GM21367 (cell line): ENCODE results near the gene PLS1.
"Not testable (repeated sequence)": the region's sequence is repeated elsewhere in the genome, so short reads cannot be mapped to it uniquely, and the experiment has no call there.

Experiments
- ATAC-seq: cut with Tn5 transposase; IDR thresholded peaks from one replicate; pipeline ENCODE4 v1.9.1; 2021; ENCODE audit not compliant: unreplicated experiment

PLS1 gene

DNA sequence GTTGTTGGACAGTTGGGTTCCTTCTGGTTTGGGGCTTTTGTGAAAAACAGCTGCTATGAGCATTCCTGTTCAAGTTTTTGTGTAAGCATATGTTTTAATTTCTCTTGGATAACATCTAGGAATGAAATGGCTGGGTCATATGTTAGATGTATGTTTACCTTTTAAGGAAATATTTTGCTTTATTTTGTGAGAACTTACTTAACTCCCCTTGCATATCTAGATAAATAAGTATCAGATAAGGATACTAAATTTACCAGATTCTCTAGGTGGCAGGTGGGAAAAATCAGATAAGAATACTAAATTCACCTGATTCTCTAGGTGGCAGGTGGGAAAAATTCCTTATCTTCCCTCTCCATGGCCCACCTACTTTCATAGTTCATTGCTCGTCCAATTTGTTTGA, 1.1 kb upstream of the PLS1 start:
- ATAC-seq, result no peak

DNA sequence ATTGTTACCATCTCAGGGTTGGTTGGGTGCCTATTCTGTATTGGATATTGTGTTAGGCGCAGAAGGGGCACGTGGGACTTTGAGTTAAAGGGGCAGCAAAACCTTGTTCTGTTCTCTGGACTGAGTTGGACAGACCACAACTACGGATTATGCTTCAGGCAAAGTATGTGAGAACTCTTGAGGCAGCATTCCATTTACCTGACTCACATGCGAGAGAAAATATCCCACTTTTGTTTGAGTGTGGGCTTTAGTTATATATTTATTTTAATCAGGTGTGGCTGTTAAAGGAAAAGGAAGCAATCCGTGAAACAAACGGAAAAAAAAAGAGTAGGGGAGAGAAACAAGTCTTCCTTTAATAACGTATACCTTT, 627 bp upstream of the PLS1 start:
- no peak for ATAC-seq

DNA sequence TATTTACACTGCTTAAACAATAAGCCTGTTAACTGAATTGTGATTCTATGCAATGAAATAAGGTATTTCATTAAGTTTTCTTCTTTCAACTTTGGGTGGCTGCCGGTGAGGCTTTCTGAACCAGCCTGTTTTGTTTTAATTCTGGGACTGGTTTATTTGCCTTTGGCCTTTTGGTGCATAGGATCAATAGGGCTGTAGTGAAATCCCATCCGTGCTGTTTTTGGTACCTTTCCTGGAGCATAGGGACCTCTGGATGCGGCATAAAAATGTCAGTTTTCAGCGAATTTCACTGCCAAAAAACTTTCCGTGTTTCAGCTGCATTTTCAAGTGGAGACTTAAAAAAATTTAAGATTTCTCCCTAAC, 514 bp downstream of the PLS1 start:
- no peak for ATAC-seq

DNA sequence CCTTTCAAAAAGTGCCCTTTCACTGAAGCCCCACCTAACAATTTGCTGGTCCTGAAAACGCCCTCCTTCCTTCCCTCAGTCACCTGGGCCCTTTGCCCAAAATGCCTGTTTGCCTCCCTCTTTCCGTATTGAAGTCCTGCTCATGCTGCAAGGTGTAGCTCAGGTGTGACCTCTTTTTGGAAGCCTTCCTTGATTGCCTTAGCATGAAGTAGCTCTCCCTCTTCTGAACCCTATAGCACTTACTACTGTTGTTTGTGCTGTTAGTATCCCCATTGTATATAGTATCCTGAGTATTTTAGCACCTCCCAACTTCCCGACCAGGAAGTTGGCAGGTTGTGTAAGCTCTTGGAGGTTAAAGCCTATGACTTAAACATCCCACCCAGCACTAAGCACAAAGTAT, 1.7 kb downstream of the PLS1 start:
- no peak for ATAC-seq

DNA sequence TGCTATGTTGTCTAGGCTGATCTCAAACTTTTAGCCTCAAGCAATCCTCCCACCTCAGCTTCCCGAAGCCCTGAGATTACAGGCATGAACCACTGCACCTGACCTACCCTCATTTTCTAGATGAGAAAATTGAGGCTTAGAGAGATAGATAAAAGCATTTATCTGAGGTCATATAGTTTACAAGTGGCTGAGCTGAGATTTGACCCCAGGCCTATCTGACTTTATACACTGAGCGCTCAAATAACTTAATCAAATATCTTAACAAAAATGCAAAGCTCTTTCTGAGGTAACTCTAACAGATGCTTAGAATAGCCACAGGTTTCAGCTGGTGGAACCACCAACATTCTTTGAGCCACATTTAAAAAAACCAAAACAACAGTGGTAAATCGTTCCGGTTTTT, 5.5 kb downstream of the PLS1 start:
- ATAC-seq, result no peak

DNA sequence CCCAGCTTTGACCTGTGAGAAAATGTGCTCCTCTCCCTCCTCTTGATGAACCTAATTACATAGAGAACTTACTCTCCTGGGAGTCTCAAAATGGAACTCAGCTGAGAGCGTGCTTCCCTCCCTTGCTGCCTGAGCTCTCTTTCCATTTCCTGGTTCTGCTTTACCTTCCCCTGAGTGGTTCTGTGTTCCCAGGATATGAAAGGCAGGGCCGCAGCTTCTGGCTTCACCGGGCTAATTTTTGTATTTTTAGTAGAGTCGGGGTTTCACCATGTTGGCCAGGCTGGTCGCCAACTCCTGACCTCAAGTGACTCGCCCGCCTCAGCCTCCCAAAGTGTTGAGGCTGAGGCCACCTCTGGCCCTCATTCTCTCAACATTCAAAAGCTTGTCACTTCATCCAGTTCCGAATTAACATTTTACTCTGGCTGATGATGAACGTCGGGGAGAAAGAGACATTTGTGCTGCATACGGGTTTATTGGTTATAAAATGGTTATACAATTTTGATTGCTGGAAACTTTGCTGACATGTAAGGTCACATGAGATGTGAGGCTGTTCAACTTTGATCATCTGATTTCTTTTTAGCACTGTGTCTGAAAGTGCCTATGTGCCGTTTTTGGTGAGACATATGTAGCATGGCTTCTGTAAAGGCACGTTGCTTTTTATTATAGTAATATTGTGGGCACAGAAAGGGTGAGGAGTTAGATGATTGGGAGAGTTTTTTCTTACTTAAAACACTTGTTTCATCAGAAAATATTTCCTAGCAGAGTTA, 6.6 kb downstream of the PLS1 start:
- ATAC-seq, result no peak

DNA sequence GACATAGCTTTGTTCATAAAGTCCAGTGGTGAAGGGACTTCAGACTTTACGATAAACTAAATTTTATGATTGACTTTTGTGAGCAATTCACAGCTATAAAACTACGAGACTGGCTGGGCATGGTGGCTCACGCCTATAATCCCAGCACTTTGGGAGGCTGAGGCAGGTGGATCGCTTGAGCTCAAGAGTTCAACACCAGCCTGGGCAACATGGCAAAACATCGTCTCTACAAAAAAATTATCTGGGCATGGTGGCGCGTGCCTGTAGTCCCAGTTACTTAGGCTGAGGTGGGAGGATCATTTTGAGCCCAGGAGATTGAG, 7.2 kb downstream of the PLS1 start:
- ATAC-seq, result not testable (repeated sequence)

DNA sequence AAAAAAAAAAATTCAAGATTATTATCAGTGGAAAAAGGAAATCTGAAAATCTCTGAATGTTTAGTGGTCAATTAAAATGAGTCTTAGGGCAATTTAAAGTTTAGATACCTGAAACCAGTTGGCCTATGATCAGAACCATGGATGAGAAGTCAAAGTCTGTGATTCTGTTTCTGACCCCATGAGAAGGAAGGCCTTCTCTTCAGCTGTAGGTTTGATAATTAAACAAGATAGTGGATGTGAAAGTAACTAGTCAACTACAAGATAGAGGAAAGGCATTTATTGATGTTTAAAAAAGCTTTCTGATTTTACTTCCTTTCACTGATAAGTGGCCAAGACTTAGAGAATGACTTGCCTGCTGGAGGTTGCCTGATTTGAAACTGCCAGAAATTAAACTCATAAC, 8.7 kb downstream of the PLS1 start:
- no peak for ATAC-seq

DNA sequence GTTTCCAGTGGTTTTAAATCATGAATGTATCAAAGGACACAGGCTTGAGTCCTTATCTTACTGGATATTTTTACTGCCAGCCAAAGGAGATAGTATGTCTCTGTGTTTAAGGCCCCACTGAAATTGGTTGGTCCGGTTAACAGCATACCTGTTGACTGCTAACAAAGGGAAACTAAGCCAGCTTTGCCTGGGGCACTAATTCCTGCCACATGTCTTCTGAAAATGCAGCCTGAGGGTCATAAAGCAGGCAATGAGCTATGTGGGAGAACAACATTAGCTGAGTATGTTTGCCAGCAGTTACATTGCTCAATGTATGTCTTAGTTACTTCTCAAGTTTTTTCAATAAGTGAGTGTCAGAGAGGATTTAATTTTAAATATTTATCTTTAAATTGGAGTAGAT, 12.4 kb downstream of the PLS1 start:
- no peak for ATAC-seq

DNA sequence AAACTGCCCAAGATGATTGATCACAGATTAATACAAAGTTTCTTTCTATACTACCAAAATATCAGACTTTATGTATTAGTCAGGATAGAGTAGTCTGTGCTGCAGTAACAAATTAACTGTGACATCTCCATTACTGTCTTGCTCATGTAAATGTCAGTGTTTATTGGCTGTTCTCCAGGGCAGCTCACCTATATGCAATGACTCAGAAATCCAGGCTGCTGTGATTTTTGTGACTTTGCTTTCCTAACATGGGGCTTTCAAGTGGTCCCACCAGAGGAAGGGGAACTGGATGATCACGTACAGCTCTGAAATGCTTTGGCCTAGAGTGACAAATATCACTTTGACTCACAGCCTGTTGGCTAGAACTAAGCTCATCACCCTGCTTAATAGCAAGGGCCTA, 12.9 kb downstream of the PLS1 start:
- ATAC-seq, result no peak

DNA sequence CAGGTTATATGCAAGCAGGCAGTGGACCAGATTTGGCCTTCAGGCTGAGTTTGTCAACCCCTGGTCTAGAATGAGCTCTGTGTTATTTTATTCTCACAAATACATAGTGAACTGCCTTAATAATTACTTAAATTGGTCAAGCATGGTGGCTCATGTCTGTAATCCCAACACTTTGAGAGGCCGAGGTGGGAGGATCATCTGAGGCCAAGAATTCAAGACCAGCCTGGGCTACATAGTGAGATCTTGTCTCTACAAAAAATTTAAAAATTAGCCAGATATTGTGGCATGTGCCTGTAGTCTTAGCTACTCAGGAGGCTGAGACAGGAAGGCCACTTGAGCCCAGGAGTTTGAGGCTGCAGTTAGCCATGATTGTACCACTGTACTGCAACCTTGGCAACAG, 15.0 kb downstream of the PLS1 start:
- no peak for ATAC-seq

DNA sequence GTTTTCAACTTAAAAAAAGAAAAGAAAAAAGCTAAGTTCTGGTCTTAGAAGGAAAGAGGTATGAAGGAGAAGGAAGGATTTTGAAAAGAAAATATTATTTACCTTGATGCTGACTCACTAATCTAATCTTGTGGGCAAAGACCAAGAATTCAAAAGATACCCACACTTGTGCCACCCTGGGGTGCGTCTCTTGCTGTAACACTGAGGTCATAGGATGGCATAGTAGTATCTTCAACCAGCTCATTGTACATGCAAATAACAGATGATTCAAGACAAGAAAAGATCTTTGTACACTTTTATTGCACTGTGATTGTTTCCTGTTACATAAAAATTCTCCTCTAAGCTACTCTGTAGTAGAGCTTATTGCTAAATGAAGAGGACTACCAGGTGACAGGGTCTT, 17.3 kb downstream of the PLS1 start:
- ATAC-seq, result no peak

DNA sequence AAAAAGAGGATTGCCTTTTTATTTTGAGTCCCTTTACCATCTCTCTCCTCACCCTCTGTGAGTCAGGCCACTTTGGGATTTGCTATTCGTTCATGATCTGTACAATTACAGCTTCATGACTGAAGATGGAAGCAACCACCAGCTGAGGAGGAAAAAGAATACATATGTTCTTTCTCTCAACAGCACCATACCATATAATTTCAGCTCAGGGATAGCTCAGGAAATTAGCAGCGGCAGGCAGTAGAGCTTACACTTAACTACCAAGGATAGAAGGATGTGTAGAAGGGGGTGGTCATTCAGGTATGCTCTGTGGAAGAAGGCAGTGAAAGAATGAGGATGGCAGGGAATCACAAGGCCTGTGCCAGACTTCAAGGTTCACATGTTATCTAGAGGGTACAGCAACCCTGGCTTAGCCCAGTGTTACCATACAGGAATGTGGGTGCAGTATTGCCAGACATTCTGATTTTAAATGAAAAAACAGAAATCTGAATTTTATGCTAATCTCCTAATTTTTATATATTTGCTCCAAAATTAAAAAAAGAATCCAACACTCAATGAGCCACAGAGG, 17.9 kb downstream of the PLS1 start:
- ATAC-seq, result no peak

DNA sequence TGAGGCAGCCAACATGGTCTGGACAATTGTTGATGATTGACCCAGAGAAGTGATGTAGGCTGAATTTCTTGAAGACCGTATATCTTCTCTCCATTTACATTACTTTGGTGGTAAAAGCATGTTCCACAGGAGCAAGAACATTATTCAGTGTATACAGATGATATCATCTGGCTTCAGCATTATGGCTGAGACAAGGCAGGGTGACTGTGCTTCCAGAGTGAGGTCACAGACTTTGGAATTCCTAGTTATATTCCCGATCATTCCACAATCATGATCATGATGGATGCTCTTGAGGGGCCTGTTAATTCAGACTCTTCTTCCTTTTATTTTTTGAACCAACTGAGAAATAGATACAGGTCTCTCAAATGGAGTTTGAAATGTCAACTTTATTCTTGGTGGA, 19.0 kb downstream of the PLS1 start:
- no peak for ATAC-seq

DNA sequence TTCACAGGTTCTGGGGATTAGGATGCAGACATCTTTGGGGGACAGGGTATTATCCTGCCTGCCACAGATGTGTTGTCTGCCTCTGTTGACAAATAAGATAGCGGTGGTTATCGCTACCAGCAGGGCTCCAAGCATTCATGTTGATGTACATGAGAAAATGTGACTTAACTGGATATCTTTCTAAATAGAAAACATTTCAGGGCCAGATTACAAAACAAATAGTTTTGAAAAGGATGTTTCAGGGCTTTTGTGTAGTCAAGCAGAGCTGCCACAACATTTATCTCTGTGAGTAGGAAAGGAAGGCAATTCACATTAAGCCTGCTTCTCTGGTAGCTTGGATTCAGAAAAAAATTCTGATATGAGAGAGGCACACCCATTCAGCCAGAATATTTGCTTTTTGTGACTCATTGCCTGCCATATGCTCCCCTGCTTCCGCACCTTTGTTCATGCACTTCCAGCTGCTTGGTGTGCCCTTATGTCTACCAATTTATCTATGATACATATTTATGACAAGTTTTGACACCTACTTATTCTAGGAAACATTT, 22.8 kb downstream of the PLS1 start:
- ATAC-seq, result no peak

DNA sequence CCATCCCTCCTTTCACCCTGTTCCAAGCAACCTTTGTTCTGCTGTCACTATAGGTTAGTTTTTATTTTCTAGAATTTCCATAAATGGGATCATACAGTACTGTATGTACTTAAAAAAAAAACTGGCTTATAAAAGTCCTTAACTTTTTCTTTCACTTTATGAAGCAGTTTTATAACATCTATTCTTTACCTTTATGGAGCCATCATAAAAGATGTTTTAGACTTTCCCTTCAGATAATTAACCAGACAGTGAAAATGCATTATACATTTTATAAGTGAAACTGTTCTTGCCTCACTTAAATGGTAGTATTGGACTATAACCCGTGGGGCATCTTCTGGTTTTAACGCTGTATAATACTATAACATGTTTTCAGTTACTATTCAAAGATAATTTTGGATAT, 26.2 kb downstream of the PLS1 start:
- ATAC-seq, result no peak

DNA sequence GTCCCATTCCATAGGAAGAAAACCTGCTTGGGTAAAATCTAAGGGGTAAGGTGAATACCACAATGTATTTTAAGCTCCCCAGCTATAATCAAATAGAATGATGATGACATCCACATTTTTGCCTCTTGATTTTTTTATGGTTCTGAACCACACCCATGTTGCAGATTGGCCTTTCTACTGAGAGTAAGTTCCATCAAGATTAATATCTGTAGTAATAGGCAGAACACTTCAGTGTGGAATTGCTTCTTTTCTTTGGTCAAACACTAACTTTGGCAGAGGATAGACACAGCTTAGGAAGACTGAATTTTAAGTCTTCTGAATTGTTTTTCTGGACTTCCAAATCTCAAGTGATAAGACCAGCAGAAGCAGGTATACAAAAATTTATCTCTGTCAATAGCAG, 27.0 kb downstream of the PLS1 start:
- ATAC-seq, result no peak

DNA sequence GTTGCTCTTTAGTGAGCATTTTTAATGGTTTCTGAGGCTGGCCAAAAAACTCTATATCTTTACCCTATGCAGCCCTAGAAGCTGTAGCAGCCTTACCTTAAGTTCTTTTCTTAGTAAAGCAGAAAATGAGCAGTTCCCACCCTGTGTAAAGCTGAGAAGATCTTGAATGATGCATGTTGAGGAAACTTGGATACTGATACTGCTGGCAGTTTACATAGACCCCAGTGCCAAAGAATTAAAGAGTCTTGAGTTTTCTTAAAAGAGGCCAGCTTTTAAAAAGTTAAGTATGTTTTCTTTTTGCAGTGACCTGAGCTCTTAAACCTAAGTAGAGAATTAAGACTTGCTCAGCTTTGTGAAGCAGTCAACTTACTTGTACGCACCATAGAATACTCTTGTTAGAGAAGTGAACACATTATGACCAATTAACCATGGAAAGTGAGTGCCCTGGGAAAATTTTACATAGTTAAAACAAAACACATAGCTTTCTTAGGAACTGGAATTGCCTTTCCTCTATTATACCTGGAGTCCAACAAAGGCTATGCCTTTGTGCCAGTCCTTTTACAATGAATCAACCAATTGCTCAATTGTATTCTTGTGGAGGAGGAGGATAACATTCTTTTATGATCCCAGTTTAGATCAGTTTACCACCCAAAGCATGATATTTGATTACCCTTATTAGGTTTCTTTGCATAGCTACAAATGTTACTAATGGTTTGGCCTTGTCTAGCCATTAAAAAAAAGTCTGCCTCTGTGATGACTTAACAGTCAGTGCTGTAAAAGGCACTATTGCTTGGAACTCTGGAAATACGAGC, 28.4 kb downstream of the PLS1 start:
- no peak for ATAC-seq

DNA sequence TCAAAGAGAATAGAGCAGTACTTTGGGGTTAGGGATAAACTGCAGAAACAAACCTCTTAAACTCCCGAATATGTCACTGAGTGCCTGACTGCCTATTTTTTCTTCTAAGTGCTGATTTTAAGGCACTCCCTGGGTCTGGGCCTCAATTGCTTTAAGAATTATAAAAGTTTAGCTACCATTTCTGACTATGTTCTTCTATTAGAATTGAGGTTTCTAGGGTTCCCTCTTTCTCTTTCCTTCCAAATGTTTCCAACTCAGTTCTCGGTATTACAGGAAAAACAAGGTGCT, 28.9 kb downstream of the PLS1 start:
- no peak for ATAC-seq

DNA sequence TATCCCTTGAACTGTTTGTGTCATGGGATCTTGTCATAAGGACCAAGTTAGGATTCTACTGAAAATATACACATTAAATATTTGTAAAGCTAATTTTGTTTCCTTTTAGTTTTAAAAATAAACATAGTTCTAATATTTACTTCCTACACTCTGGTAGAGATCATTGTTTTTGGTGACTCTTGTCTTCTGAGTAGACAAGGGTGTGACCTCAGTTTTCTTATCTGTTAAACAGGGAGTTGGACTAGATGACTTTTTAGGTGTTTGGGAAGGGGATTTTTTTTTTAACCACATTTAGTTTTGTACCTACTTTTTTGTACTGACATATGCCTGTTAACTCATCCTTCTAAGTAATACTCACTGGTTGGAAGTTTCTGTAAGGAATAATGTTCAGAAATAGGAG, 30.8 kb downstream of the PLS1 start:
- ATAC-seq, result no peak

DNA sequence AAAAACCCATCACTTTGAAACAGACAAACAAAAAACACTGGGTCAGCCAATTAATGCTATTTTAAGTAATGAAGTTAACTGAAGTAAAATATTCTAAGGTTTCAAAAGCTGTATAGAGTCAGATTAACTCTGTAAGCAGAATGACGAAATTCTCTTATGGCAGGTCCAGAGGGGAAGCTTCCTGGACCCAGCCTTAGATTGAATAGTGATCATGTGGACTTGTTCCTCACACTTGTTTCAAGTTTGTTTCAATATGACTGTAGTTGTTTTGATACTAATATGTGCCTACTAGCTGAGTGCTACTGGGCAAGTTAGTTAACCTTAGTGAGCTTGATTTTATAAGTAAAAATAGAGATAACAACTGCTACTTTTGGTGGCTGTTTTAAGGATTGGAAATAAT, 32.6 kb downstream of the PLS1 start:
- no peak for ATAC-seq

DNA sequence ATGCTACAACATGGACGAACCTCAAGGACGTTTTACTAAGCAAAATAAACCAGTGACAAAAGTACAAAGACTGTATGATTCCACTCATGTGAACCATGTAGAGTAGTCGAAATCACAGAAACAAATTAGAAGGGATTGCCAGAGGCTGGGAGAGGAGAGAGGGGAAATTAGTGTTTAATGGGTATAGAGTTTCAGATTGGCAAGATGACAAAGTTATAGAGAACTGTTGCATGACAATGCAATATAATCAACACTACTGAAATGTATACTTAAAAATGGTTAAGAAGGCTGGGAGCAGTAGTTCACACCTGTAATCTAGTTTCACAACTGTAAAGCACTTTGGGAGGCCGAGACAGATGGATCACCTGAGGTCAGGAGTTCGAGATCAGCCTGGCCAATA, 36.9 kb downstream of the PLS1 start:
- no peak for ATAC-seq

DNA sequence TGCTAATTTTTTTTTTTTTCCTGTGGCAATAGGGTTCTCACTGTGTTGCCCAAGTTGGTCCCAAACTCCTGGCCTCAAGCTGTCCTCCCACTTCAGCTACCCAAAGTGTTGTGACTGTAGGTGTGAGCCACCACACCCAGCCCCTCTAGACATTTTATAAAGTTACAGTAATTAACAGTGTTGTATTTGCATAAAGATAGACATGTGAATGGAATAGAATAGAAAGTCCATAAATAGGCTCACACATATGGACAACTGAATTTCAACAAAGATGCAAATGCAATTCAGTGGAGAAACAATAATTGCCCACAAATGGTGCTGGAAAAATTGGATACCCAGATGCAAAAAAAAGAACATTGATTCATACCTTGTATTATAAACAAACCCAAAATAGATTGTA, 39.9 kb downstream of the PLS1 start:
- no peak for ATAC-seq
